Transverse colon (tissue), 3 donors: Measurements from ENCODE around the gene C20orf173.
"Not testable (repeated sequence)": the region's sequence is repeated elsewhere in the genome, so short reads cannot be mapped to it uniquely, and the experiment has no call there.

Source experiments
- POLR2A ChIP-seq: fragments of 450-650 bp; IDR thresholded peaks from one replicate; pipeline ENCODE4 v1.6.1; 2016; ENCODE audit warnings: antibody characterized with exemption, mild to moderate bottlenecking, moderate library complexity
- POLR2AphosphoS5 ChIP-seq, 3 donors: sonication (generic); formaldehyde crosslinking; IDR thresholded peaks; one replicate each; pipeline ENCODE4 v1.6.1; 2016; ENCODE audit warnings: antibody characterized with exemption in 3 of 3

DNA sequence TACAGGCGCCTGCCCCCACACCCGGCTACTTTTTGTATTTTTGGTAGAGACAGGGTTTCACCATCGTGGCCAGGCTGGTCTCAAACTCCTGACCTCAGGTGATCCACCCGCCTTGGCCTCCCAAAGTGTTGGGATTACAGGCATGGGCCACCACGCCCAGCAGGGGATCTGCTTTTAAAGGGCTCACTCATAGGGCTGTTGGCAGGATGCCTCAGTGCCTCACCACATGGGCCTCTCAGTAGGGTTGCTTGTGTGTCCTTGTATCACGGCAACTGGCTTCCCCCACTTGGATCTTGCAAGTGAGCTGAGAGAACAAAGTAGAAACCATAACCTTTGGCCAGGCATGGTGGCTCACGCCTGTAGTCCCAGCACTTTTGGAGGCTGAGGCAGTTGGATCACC lies 15.5 kb upstream of the C20orf173 start:
- not testable (repeated sequence) for TF ChIP-seq POLR2A; POLR2AphosphoS5 (IDR thresholded peaks at IDR 0.05)
